GM10847 (cell line): ENCODE measurements around the gene SH3RF3.

Experiments
- POLR2A ChIP-seq: IDR thresholded peaks from 2 replicates; pipeline ENCODE4 v1.6.1; 2011; ENCODE audit not compliant: insufficient read length; ENCODE audit errors: extremely low read depth

The SH3RF3 gene

GRCh38 chr2:109399066-109399465 lies 270.1 kb downstream of the SH3RF3 start:
- no peak for TF ChIP-seq POLR2A

- TF ChIP-seq POLR2A: no peak
These were observed 271.1 kb downstream of the SH3RF3 start for GRCh38 chr2:109400102-109400501.

- no peak for TF ChIP-seq POLR2A
These were observed 272.4 kb downstream of the SH3RF3 start for GRCh38 chr2:109401370-109401769.

- TF ChIP-seq POLR2A: no peak
These were observed 273.2 kb downstream of the SH3RF3 start for GRCh38 chr2:109402180-109402579.

DNA sequence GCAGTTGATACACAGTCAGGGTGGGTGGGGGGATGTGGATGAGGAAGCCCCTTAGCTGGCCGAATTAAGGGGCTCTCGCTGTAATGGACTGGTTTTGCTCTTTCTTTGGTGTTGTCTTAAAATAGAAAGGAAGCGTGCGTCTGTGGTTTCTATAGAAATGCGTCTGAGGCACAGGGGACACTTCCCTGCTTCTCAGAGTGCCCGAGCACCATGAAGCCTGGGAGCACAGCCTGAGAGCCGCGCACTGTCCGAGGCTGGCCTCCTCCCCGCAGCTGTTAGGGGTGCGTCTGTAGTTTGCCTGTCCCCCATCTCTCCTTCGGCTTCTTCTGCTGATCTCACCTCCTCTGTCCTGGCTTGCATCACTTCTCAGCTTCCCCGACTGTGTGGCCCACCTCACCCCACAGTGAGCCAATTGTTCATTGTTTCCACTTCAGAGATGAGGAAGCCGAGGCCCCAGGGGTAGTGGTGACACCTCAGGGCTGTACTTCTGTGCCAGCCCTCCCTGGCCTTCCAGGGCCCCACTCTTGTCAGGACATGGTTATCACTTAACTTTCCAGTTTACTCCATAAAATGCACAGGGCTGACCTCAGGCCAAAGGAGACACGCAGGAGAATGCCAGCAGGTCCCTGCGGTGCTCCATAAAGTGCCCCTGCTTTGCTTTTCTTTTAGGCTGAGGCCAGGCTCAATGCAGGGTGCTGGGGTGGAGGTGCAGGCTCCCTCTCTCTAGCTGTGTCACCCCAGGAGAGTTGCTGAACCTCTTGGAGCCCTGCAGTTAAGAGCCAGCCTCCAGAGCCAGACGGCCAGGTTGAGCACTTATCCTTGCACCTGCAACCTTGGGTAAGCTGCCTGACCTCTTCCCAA lies 274.2 kb downstream of the SH3RF3 start:
- no peak for TF ChIP-seq POLR2A

- TF ChIP-seq POLR2A: no peak
These were observed 274.8 kb downstream of the SH3RF3 start for GRCh38 chr2:109403841-109404201.

GRCh38 chr2:109404681-109405080 lies 275.7 kb downstream of the SH3RF3 start:
- TF ChIP-seq POLR2A: no peak

- no peak for TF ChIP-seq POLR2A
These were observed 276.9 kb downstream of the SH3RF3 start for GRCh38 chr2:109405873-109406272.

GRCh38 chr2:109406301-109406700 lies 277.3 kb downstream of the SH3RF3 start:
- no peak for TF ChIP-seq POLR2A

DNA sequence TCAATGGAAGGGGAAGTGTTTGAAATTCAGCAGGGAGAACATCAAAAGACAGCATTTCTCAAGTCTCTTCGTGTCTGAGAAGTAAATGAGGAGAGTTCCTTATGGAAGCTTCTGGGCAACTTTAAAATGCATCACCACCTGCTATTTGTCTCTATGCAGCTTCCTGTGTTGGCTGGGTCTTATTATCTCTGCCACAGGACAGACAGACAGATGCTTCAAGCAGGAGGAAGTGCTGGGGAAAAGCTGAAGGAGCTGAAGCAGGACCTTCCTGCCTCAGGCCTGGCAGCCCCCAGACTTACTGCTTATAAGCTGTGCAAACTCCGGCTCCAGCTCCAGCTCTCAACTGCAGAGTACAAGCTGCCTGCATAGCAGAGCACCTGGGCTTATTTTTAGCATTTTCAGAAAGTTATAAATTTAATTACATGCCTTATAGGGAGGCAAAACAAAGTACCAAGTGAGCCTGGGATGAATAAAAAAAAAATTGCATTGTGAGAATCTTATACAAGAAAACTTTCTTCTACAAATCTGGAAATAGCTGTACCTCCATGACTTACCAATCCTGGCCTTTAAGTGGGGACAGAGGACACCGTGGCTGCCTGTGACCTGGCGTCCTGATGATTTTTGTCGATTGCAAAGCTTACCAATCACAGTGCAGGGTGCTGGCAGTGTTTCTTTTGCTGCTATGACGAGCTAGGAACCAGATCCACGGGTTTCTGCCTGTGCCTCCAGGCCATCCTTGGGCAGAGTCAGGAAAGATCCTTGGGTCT lies 278.5 kb downstream of the SH3RF3 start:
- no peak for TF ChIP-seq POLR2A

DNA sequence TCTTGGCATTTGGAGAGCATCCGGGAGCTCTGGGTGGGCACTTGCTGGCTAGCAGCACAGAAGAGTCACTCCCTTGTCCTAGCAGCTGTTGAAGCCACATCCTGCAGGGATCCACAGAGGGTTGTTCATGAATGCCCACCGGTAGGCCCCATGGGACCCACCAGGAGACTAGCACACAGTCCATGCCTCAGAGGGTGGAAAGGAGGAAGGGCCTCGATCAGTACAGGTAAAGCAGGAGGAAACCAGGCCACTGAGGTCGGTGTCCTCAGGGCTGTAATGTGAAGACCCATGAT lies 279.0 kb downstream of the SH3RF3 start:
- TF ChIP-seq POLR2A: no peak

DNA sequence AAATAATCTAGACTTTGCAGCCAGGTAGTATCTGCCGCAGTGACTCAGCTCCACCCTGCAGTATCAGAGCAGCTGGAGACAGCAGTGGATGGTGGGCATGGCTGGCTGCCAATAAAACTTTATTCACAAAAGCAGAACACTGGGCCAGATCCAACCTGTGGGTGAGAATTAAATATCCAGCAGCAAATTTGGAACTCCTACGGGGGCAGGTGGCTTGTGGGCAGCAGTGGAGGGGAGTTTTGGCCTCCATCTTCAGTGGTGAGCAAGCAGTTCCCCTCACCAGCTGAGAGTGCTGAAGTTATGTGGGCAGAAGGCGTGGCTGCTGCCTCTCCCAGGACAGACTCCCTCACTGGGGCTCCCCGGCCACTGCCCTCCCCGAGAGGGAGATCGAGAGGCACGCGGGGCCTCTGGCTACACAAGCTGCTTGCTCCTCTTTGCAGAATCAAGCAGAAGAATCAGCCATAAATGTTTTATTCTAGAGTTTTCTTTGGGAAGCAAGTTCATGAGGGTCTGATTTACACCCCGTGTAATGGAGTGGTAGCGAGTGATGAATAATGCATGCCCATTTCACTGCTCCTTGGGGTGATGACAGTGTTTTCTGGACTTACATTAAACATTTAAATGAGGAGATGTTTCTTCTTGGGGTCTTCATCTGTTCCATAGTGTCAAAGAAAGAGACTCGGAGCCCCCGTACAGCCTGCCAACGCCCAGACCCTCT lies 280.5 kb downstream of the SH3RF3 start:
- TF ChIP-seq POLR2A: no peak

GRCh38 chr2:109410039-109410815 lies 281.2 kb downstream of the SH3RF3 start:
- TF ChIP-seq POLR2A: no peak

DNA sequence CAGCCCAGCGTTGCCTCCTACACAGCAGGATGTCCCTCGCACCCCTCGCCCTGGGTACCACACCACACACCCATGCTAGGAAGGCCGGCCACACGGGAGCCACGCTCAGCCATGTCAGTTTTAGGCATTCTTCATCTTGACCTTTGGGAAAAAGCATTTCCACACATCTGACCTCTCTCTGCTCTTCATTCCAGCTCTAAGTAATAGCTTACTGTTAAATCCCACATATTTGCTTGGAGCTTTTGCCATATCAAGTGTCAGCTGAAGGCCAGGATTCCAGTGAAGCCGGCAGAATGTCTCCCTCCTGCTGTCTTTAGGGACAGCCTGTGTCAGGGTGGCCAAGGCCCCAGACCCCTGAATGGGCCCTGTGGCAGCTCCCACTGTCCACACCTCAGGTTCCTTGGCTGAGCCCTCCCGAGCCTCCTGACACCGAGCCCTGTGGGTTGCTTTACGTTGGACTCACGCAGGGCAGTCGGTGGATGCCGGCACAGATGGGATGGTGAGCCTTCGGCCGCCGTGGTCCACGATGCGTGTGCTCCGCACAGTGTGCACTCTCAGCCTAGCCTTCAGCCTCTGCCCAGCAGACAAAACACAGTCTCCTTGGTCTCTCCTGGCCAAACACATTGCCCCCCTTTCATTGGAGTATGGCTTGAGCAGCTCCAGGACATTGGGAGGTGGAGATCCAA lies 282.8 kb downstream of the SH3RF3 start:
- TF ChIP-seq POLR2A: no peak

DNA sequence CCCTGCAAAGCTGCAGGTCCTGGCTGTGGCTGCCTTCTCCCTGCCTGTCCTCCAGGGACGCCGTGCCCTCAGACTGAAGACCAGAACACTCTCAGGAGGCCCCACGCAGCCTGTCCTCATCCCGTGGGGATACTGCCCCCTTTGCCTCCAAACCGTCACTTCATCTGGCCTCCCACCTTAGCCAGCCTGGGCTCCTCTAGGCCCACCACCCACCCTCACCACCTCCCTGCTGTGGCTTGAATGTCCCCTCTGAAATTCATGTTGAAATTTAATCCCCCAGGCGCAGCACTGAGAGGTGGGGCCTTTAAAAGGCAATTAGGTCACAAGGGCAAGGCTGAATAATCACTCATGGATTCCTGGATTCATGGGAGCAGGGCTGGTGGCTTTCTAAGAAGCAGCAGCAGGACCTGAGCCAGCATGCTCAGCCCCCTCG lies 286.6 kb downstream of the SH3RF3 start:
- TF ChIP-seq POLR2A: no peak
